Coronary artery (tissue), 2 donors: ENCODE results near the gene CSH2.
"Not testable (repeated sequence)": the region's sequence is repeated elsewhere in the genome, so short reads cannot be mapped to it uniquely, and the experiment has no call there.

Experiments used
- DNase-seq: peaks from one replicate; pipeline ENCODE4 v3.0.0-alpha.2; 2017; ENCODE audit warnings: low spot score
- H3K27ac ChIP-seq, 2 donors: fragments of 200-600 bp; sonication (generic); one replicate each; pipeline ENCODE4 v1.5.1; 2016 to 2019
- H3K4me3 ChIP-seq: fragments of 200-600 bp; sonication (generic); 2 replicates; pipeline ENCODE4 v1.5.1; 2016; ENCODE audit warnings: mild to moderate bottlenecking, moderate library complexity
- TF ChIP-seq, protein P1 (sequence below): fragments of 200-600 bp; sonication (generic); IDR thresholded peaks from one replicate; pipeline ENCODE4 v1.5.1; 2019; ENCODE audit warnings: antibody characterized with exemption

The CSH2 gene

DNA sequence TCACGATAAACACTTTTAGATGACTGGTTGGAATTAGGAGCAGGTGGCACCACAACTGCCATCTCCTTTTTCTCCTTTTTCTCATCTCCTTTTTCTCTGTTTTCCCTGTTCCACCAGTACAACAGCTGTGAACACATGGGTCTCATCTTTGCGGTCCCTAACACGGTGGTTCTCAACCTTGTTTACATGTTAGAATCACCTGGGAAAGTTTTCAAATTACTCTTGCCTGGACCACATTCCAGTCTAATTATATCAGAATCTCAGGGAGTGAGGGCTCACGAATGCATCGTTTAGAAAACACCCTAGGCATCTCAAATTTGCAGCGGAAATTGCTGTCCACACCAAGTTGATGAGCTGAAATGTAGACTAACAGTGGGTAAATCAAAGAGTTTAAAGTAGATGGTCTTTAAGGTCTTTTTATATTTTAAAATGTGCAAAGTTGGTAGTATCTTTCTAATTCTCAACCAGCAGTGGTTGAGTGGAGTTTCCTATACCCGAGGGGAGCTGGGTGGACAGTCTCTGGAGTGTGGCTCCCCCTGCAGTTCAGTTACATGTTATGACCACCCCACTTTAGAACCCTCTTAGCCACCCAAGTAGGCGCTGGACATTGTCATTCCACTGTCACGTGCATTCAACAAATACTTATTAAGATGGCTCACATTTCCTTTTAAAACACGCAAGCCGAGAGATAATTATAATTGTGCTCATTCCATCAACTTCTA lies 19.0 kb upstream of the CSH2 start:
- DNase-seq, H3K27ac ChIP-seq, H3K4me3 ChIP-seq: not testable (repeated sequence)

DNA sequence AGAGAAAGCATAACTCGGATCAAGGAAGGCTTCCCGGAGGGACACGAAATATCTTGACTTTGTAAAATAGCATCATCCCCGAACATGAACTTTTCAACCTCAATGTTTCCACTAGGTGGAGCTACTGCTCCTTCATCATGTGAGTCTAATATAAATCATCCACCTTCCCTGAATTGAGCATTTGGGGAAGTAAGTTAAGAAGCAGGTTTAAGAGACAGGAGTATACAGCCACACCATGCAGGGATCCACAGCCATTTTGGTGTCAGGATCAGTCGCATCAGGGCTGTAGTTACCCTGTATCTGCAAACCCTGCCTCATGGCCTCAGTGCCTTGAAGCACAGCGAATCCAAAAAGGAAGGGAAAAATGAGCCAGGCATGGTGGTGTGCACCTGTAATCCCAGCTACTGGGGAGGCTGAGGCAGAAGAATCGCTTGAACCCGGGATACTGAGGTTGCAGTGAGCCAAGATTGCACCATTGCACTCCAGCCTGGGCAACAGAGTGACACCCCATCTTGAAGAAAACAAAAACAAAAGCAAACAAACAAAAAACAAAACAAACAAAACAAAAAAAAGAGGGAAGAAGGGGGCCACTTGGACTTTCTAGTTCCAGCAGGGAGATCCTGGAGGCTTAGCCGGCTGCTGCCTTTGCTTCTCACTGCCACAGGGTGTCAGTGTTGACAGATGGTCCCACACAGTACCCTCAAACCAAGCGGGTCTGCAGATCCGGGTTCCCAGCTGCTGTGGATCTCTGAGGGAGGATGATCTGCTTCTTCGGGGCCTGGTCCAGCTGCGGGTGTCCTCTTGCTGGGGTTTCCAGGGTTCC lies 15.8 kb upstream of the CSH2 start:
- not testable (repeated sequence) for H3K27ac ChIP-seq, H3K4me3 ChIP-seq, DNase-seq
- TF ChIP-seq, protein P1, sequence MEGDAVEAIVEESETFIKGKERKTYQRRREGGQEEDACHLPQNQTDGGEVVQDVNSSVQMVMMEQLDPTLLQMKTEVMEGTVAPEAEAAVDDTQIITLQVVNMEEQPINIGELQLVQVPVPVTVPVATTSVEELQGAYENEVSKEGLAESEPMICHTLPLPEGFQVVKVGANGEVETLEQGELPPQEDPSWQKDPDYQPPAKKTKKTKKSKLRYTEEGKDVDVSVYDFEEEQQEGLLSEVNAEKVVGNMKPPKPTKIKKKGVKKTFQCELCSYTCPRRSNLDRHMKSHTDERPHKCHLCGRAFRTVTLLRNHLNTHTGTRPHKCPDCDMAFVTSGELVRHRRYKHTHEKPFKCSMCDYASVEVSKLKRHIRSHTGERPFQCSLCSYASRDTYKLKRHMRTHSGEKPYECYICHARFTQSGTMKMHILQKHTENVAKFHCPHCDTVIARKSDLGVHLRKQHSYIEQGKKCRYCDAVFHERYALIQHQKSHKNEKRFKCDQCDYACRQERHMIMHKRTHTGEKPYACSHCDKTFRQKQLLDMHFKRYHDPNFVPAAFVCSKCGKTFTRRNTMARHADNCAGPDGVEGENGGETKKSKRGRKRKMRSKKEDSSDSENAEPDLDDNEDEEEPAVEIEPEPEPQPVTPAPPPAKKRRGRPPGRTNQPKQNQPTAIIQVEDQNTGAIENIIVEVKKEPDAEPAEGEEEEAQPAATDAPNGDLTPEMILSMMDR: peak; percentile 12

GRCh38 chr17:63885119-63885518 lies 11.6 kb upstream of the CSH2 start:
- DNase-seq, H3K4me3 ChIP-seq, H3K27ac ChIP-seq: not testable (repeated sequence)

DNA sequence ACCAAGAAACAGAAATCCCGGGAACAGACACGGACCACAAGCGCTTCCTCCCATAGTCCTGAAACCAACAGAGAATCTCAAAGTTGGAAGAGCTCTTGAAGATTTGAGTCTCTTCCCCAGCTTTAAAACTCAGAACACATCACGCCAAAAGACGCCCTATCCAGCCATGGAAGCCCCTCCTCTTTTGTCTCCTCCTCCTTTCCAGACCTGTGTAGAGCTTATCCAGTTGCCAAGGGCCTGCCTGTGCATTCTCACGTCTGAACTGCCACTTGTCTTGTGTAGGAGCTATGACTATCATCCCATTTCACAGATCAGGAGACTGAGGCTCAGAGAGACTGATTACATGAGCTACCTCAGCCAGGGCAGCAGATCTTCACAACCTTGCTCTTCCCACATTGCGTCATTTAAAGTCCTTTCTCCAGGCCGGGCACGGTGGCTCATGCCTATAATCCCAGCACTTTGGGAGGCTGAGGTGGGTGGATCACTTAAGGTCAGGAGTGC lies 9.2 kb upstream of the CSH2 start:
- DNase-seq, H3K4me3 ChIP-seq, H3K27ac ChIP-seq: not testable (repeated sequence)

DNA sequence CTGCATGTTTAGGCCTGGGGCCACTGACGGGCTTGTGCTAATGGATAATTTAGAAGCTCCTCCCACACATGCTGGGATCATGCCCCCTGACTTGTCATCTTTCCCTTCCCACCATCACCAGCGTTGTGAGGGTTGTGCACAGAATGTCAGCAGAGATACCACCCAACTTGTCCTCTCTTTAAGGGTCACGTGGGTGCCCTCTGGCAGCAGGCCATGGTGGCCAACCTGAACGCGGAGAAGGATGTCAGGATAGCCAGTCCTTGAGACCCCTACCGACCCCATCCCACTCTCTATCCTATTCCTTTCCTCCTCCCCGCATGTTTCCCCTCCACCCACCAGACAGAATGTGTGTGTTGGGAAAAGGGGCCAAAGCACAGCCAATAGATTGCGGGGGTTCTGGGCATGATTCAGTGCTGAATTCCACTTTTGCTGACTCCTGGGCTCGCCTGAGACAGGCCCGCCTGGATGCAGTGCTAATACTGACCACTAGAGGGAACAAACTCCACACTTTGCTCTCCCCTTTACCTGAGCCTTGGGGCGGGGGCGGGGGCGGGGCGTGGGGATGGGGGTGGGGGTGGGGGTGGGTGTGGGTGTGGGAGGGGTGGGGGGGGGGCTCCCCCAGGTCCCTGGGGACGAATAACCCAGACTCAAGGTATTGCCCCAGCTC lies 8.6 kb upstream of the CSH2 start, which contains the start of gene GH2:
Gene GH2, minus strand, starts transcription at position 10 of the 667 bp plus-strand sequence. CDS start 143 bp downstream, outside the sequence.
- H3K27ac ChIP-seq: no peak within 1 kb of the TSS
- DNase-seq: no peak
- TF ChIP-seq, protein P1: peak; percentile 20
- H3K4me3 ChIP-seq: no peak within 1 kb of the TSS

DNA sequence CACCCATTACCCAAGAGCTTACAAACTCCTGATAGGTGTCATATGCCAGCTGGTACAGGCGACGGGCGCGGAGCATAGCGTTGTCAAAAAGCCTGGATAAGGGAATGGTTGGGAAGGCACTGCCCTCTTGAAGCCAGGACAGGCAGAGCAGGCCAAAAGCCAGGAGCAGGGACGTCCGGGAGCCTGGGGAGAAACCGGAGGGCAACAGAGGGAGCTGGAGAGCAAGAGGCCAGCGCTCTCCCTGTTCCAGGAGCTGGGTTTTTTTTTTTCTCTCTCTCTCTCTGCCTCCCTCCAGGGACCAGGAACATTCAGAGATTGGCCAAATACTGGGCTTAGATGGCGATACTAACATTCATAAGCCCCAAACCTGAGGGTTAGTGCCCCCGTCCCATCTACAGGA lies 7.9 kb upstream of the CSH2 start:
- DNase-seq, H3K27ac ChIP-seq, H3K4me3 ChIP-seq: not testable (repeated sequence)

- Histone ChIP-seq H3K4me3 (no peak overlapping the region), H3K27ac (no peak overlapping the region)
- TF ChIP-seq, protein P1: no peak
- no peak for DNase-seq
These were observed 7.2 kb upstream of the CSH2 start for GRCh38 chr17:63880706-63881105.

DNA sequence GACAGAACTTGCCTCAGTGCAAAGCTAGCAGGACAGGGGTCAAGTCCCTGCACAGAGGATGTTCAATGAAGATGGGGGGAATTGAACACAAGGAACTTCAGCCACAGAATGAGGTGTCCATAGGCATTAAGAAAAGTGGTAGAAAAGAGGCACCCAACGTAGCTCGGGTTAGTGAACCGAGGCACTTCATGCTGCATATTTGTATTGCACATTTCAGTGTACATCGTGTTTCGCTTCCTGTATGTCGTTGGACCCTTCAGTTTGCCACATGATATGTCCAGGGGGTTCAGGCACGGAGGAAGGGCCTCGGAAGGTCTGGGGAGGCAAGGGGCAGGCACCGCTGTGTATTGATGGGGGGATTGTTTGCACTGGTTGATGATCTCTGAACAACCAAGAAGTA lies 4.9 kb upstream of the CSH2 start:
- H3K4me3 ChIP-seq, DNase-seq, H3K27ac ChIP-seq: not testable (repeated sequence)

DNA sequence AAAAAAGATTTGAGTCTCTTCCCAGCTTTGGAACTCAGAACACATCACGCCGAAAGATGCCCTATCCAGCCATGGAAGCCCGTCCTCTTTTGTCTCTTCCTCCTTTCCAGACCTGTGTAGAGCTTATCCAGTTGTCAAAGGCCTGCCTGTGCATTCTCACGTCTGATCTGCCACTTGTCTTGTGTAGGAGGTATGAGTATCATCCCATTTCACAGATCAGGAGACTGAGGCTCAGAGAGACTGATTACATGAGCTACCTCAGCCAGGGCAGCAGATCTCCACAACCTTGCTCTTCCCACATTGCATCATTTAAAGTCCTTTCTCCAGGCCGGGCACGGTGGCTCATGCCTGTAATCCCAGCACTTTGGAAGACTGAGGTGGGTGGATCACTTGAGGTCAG lies 1.2 kb upstream of the CSH2 start:
- not testable (repeated sequence) for H3K27ac ChIP-seq, DNase-seq

DNA sequence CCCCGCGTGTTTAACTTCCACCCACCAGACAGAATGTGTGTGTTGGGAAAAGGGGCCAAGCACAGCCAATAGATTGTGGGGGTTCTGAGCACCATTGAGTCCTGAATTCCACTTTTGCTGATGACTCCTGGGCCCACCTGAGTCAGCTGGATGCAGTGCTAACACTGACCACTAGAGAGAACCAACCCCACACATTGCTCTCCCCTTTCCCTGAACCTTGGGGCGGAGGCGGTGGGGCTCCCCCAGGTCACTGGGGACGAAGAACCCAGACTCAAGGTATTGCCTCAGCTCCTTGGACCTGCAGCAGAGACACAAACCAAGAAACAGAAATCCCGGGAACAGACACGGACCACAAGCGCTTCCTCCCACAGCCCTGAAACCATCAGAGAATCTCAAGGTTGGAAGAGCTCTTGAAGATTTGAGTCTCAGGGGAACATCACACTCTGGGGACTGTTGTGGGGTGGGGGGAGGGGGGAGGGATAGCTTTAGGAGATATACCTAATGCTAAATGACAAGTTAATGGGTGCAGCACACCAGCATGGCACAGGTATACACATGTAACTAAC lies 667 bp upstream of the CSH2 start:
- not testable (repeated sequence) for DNase-seq, H3K4me3 ChIP-seq, H3K27ac ChIP-seq

More for the DNA sequence above, 1.2 kb upstream of the CSH2 start:
- H3K4me3 ChIP-seq: not testable (repeated sequence)

- H3K4me3 ChIP-seq, DNase-seq, H3K27ac ChIP-seq: not testable (repeated sequence)
These were observed 1.7 kb downstream of the CSH2 start for GRCh38 chr17:63871646-63872365.

DNA sequence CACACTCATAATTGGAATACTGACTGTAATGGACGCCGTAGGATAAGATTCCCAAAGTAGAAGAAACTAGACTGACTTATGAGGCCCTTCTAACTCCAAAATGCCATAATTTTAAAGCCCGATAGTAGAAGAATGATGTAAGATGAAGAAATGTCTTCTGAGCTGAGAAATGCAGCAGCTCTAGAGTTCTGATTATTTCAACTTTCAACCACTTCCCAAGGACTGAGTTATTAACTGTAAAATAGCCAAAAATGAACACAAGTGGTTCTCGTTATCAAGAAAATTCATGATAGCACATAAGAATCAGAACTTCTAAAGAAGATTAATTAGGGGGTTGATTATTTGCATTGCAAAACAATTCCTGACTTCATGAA lies 3.2 kb downstream of the CSH2 start:
- DNase-seq, H3K27ac ChIP-seq, H3K4me3 ChIP-seq: not testable (repeated sequence)

DNA sequence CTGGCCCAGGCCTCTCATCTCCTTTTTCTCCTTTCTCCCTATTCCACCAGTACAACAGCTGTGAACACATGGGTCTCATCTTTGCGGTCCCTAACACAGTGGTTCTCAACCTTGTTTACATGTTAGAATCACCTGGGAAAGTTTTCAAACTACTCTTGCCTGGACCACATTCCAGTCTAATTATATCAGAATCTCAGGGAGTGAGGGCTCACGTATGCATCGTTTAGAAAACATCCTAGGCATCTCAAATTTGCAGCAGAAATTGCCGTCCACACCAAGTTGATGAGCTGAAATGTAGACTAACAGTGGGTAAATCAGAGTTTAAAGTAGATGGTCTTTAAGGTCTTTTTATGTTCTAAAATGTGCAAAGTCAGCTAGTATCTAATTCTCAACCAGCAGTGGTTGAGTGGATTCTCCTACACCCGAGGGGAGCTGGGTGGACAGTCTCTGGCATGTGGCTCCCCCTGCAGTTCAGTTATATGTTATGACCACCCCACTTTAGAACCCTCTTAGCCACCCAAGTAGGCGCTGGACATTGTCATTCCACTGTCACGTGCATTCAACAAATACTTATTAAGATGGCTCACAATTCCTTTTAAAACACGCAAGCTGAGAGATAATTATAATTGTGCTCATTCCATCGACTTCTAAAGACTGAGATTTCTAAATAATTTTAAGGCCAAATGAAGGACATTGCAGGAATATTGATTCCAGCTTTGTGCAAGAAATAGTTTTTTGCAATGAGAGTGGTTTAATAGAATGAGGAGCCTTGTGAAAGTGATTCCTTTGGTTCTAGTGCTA lies 3.8 kb downstream of the CSH2 start:
- H3K27ac ChIP-seq, DNase-seq, H3K4me3 ChIP-seq: not testable (repeated sequence)
